HepG2 (cell line): Measurements from ENCODE around the gene CYTH1. TPM values are rescaled to one million over a fixed set of nuclear protein-coding genes. Genes with fewer than 3 reads are reported as not detected.

Experiments
- AHDC1 ChIP-seq: sonication (generic); formaldehyde crosslinking; IDR thresholded peaks from 2 replicates; pipeline ENCODE4 v1.5.1; 2020; ENCODE audit warnings: mild to moderate bottlenecking, missing genetic modification reagents, borderline replicate concordance
- ATRX ChIP-seq: sonication (generic); formaldehyde crosslinking; IDR thresholded peaks from 2 replicates; pipeline ENCODE4 v1.4.0; 2020; ENCODE audit warnings: missing genetic modification reagents, borderline replicate concordance
- CC2D1A ChIP-seq: sonication (generic); formaldehyde crosslinking; IDR thresholded peaks from 2 replicates; pipeline ENCODE4 v1.8.1; 2023; ENCODE audit warnings: mild to moderate bottlenecking, missing genetic modification reagents
- GZF1 ChIP-seq: sonication (generic); formaldehyde crosslinking; IDR thresholded peaks from 2 replicates; pipeline ENCODE4 v1.5.1; 2020; ENCODE audit warnings: mild to moderate bottlenecking, missing genetic modification reagents
- HDAC1 ChIP-seq: sonication (generic); formaldehyde crosslinking; IDR thresholded peaks from 2 replicates; pipeline ENCODE4 v1.5.1; 2020; ENCODE audit warnings: mild to moderate bottlenecking, missing genetic modification reagents
- HMGXB4 ChIP-seq, 2 experiments: sonication (generic) in 1 of 2; formaldehyde crosslinking in 1 of 2; IDR thresholded peaks; 2 replicates each; pipeline versions ENCODE4 v1.4.0 to v1.6.1; 2018 to 2020; ENCODE audit warnings: missing genetic modification reagents in 2 of 2, borderline replicate concordance in 1 of 2, low read depth in 1 of 2, mild to moderate bottlenecking in 1 of 2, missing biosample characterization in 1 of 2
- KAT7 ChIP-seq: IDR thresholded peaks from 2 replicates; pipeline ENCODE4 v1.6.1; 2018; ENCODE audit warnings: borderline replicate concordance, missing compliant biosample characterization
- MEIS1 ChIP-seq: sonication (generic); formaldehyde crosslinking; IDR thresholded peaks from 2 replicates; pipeline ENCODE4 v1.9.0; 2021; ENCODE audit warnings: mild to moderate bottlenecking, missing genetic modification reagents, moderate library complexity, borderline replicate concordance
- NFE2L2 ChIP-seq: fragments of 150-350 bp; IDR thresholded peaks from 2 replicates; pipeline ENCODE4 v1.6.1; 2014; ENCODE audit warnings: low read length
- NR3C1 ChIP-seq: sonication (generic); formaldehyde crosslinking; IDR thresholded peaks from 2 replicates; pipeline ENCODE4 v1.4.0; 2020; ENCODE audit warnings: missing genetic modification reagents
- PRDM15 ChIP-seq: sonication (generic); formaldehyde crosslinking; IDR thresholded peaks from 2 replicates; pipeline ENCODE4 v1.4.0; 2020; ENCODE audit warnings: missing genetic modification reagents
- TEAD2 ChIP-seq: sonication (generic); formaldehyde crosslinking; IDR thresholded peaks from 2 replicates; pipeline ENCODE4 v1.9.0; 2021; ENCODE audit warnings: missing genetic modification reagents
- ZBTB20 ChIP-seq: sonication (generic); formaldehyde crosslinking; IDR thresholded peaks from 2 replicates; pipeline ENCODE4 v1.8.1; 2023; ENCODE audit warnings: missing genetic modification reagents, low read depth, mild to moderate bottlenecking, borderline replicate concordance
- ZNF101 ChIP-seq: sonication (generic); formaldehyde crosslinking; IDR thresholded peaks from 2 replicates; pipeline ENCODE4 v1.4.0; 2020; ENCODE audit warnings: mild to moderate bottlenecking, low read depth, missing genetic modification reagents, borderline replicate concordance
- ZNF224 ChIP-seq: sonication (generic); formaldehyde crosslinking; IDR thresholded peaks from 2 replicates; pipeline ENCODE4 v1.5.0; 2020; ENCODE audit warnings: mild to moderate bottlenecking, missing genetic modification reagents
- ZNF530 ChIP-seq: sonication (generic); formaldehyde crosslinking; IDR thresholded peaks from 2 replicates; pipeline ENCODE4 v1.5.0; 2020; ENCODE audit warnings: low read depth, mild to moderate bottlenecking, missing genetic modification reagents
- ZNF639 ChIP-seq: conservative IDR thresholded peaks from 2 replicates; pipeline ENCODE4 v1.6.1; 2018; ENCODE audit warnings: missing genetic modification reagents
- polyA plus RNA-seq, 8 experiments: library from polyadenylated mRNA; depleted of rRNA in 3 of 8; stranded (reverse) in 7 of 8; unstranded in 1 of 8; fragments of >200 nt; fragmentation: Illumina TruSeq in 4 of 8; extraction: Trizol in 4 of 8; gene quantifications; 2 replicates each; pipeline versions ENCODE4 v1.2.1 to v1.2.3, GENCODE V29; 2011 to 2016; ENCODE audit warnings: low read depth in 4 of 8, missing spikeins in 1 of 8, mixed read lengths in 1 of 8; ENCODE audit not compliant: insufficient read depth in 1 of 8
- total RNA-seq, 5 experiments: library from RNA; depleted of rRNA; stranded (reverse); fragments of >200 nt; fragmentation: Illumina TruSeq; extraction: Trizol; gene quantifications; 2 replicates each; pipeline ENCODE4 v1.2.3, GENCODE V29; 2016; ENCODE audit warnings: low read depth in 1 of 5

The CYTH1 gene
- total and polyA plus RNA-seq, 2 of the 13 experiments (the other 11 are each of a cell fraction or from before 2014, with no cell fraction given), result 20.1 to 48.9 TPM

- TF ChIP-seq ZNF639 (no peak), TEAD2 (CRISPR knock-in tag) (no peak), ZNF224 (CRISPR knock-in tag) (no peak), PRDM15 (CRISPR knock-in tag) (peak; percentile 45; the same call in 1 of the 2 replicates), HMGXB4 (CRISPR knock-in tag; IDR thresholded peaks at IDR 0.05; ENCODE audit: borderline replicate concordance in 1 of 2, low read depth in 1 of 2) (no peak), HDAC1 (no peak), NR3C1 (CRISPR knock-in tag) (no peak), ATRX (CRISPR knock-in tag) (no peak), AHDC1 (CRISPR knock-in tag) (no peak), ZNF530 (CRISPR knock-in tag) (no peak), GZF1 (CRISPR knock-in tag) (no peak), ZNF101 (CRISPR knock-in tag) (no peak), MEIS1 (no peak), NFE2L2 (no peak), ZBTB20 (CRISPR knock-in tag) (no peak), KAT7 (CRISPR knock-in tag) (0 out of 2 replicates have a peak, but pooled peaks have one; percentile 5), CC2D1A (CRISPR knock-in tag) (no peak)
Observed at GRCh38 chr17:78665387-78665951, 116.6 kb downstream of the CYTH1 start (continued).
